H1 (cell line): ENCODE measurements around the gene PRKCA. TPM values are rescaled to one million over a fixed set of nuclear protein-coding genes. Genes with fewer than 3 reads are reported as not detected.

Experiments used
- CTCF ChIA-PET: fragments of 300-600 bp; sonication (Branson Sonifier 250); formaldehyde crosslinking; loops from one replicate; lab custom pipeline; 2021; ENCODE audit not compliant: partially characterized antibody; lab: Charles Lee
- POLR2A ChIA-PET: fragments of 300-600 bp; sonication (Branson Sonifier 250); formaldehyde crosslinking; loops from one replicate; lab custom pipeline; 2021; ENCODE audit warnings: inconsistent platforms; ENCODE audit not compliant: partially characterized antibody; lab: Charles Lee
- DNase-seq, 2 experiments: peaks; one replicate each; pipeline versions ENCODE4 v3.0.0 to v3.0.0-alpha.2; 2010 to 2022; ENCODE audit warnings: low spot score in 2 of 2, low read depth in 1 of 2, mixed read lengths in 1 of 2
- FAIRE-seq: peaks from 2 replicates; lab custom pipeline; 2011; peaks lifted over from hg19 to GRCh38; lab: Jason Lieb, UNC
- H2AFZ ChIP-seq: 2 replicates; pipeline ENCODE4 v1.8.1; 2012; ENCODE audit warnings: low read length, inconsistent platforms
- H2AK5ac ChIP-seq: 2 replicates; pipeline ENCODE4 v1.6.1; 2013; ENCODE audit warnings: low read depth, low read length
- H2BK120ac ChIP-seq: replicated peaks from 2 replicates; pipeline ENCODE3; 2013; ENCODE audit warnings: low read depth, low read length, inconsistent platforms
- H2BK12ac ChIP-seq: 2 replicates; pipeline ENCODE4 v1.6.1; 2013; ENCODE audit warnings: low read depth, low read length
- H2BK15ac ChIP-seq: 2 replicates; pipeline ENCODE4 v1.6.1; 2013; ENCODE audit warnings: low read length
- H2BK20ac ChIP-seq: 2 replicates; pipeline ENCODE4 v1.6.1; 2013; ENCODE audit warnings: low read length
- H2BK5ac ChIP-seq: 2 replicates; pipeline ENCODE4 v1.6.1; 2013; ENCODE audit warnings: low read depth, low read length
- H3K14ac ChIP-seq: 2 replicates; pipeline ENCODE4 v1.6.1; 2013; ENCODE audit warnings: inconsistent platforms; ENCODE audit not compliant: insufficient read length
- H3K18ac ChIP-seq: 2 replicates; pipeline ENCODE4 v1.6.1; 2013; ENCODE audit warnings: low read length; ENCODE audit errors: extremely low read depth
- H3K23ac ChIP-seq: 2 replicates; pipeline ENCODE4 v1.6.1; 2013; ENCODE audit warnings: inconsistent platforms; ENCODE audit not compliant: insufficient read length
- H3K23me2 ChIP-seq: 2 replicates; pipeline ENCODE4 v1.6.1; 2013; ENCODE audit warnings: low read depth, low read length
- H3K27ac ChIP-seq: 2 replicates; pipeline ENCODE4 v1.6.1; 2011; ENCODE audit warnings: low read depth, low read length, inconsistent platforms
- H3K27me3 ChIP-seq, 4 experiments: replicated peaks in 1 of 4; 1 replicate in 1 of 4; 2 replicates in 3 of 4; pipeline versions ENCODE4 v1.6.1 to v1.8.1; 2011 to 2013; ENCODE audit warnings: low read length in 3 of 4, mild to moderate bottlenecking in 3 of 4, inconsistent platforms in 2 of 4, mixed read lengths in 2 of 4, moderate library complexity in 1 of 4; ENCODE audit not compliant: control insufficient read depth in 3 of 4, insufficient read depth in 3 of 4; ENCODE audit errors: extremely low read depth in 1 of 4
- H3K36me3 ChIP-seq, 4 experiments: 2 replicates each; pipeline versions ENCODE4 v1.6.1 to v1.8.1; 2011 to 2013; ENCODE audit warnings: mild to moderate bottlenecking in 4 of 4, low read length in 3 of 4, moderate library complexity in 2 of 4, control low read depth in 1 of 4, inconsistent platforms in 1 of 4; ENCODE audit not compliant: insufficient read depth in 4 of 4, control insufficient read depth in 2 of 4
- H3K4ac ChIP-seq: replicated peaks from 2 replicates; pipeline ENCODE3; 2013; ENCODE audit warnings: low read length, low read depth, mixed read lengths, inconsistent platforms; ENCODE audit not compliant: insufficient read length
- H3K4me1 ChIP-seq, 4 experiments: replicated peaks in 1 of 4; 1 replicate in 1 of 4; 2 replicates in 3 of 4; pipeline versions ENCODE4 v1.6.1 to v1.8.1; 2011 to 2013; ENCODE audit warnings: low read length in 3 of 4, inconsistent platforms in 2 of 4, mixed read lengths in 1 of 4; ENCODE audit not compliant: insufficient read depth in 4 of 4, control insufficient read depth in 3 of 4
- H3K4me2 ChIP-seq, 2 experiments: 2 replicates each; pipeline versions ENCODE4 v1.6.1 to v1.8.1; 2011 to 2013; ENCODE audit warnings: low read depth in 2 of 2, low read length in 2 of 2, control low read depth in 1 of 2, inconsistent platforms in 1 of 2, mild to moderate bottlenecking in 1 of 2; ENCODE audit not compliant: insufficient read depth in 1 of 2
- H3K4me3 ChIP-seq, 4 experiments: fragments of 200-600, 300-600 bp in 1 of 4; sonication (generic), shearing (Covaris generic), sonication (Bioruptor Twin) in 1 of 4; 2 replicates each; pipeline versions ENCODE4 v1.5.1 to v1.8.1; 2011 to 2016; ENCODE audit warnings: low read length in 4 of 4, low read depth in 3 of 4, control low read depth in 2 of 4, inconsistent platforms in 2 of 4, mild to moderate bottlenecking in 2 of 4, mixed read lengths in 1 of 4, moderate library complexity in 1 of 4; ENCODE audit not compliant: insufficient read depth in 2 of 4; ENCODE audit errors: extremely low read depth in 1 of 4
- H3K56ac ChIP-seq: replicated peaks from 2 replicates; pipeline ENCODE3; 2013; ENCODE audit warnings: low read depth, mild to moderate bottlenecking, mixed read lengths, low read length, inconsistent platforms; ENCODE audit not compliant: insufficient read length
- H3K79me1 ChIP-seq: 2 replicates; pipeline ENCODE4 v1.6.1; 2013; ENCODE audit warnings: low read depth, low read length, control low read depth
- H3K79me2 ChIP-seq, 2 experiments: 2 replicates each; pipeline versions ENCODE4 v1.6.1 to v1.8.1; 2012 to 2013; ENCODE audit warnings: low read length in 2 of 2, mild to moderate bottlenecking in 2 of 2, inconsistent platforms in 1 of 2; ENCODE audit not compliant: insufficient read depth in 2 of 2, control insufficient read depth in 1 of 2
- H3K9ac ChIP-seq, 4 experiments: replicated peaks in 1 of 4; 1 replicate in 1 of 4; 2 replicates in 3 of 4; pipeline versions ENCODE4 v1.6.1 to v1.8.1; 2011 to 2013; ENCODE audit warnings: low read depth in 3 of 4, low read length in 3 of 4, control low read depth in 2 of 4, mild to moderate bottlenecking in 2 of 4, moderate library complexity in 2 of 4, inconsistent platforms in 1 of 4; ENCODE audit errors: extremely low read depth in 1 of 4
- H3K9me3 ChIP-seq, 2 experiments: 2 replicates each; pipeline versions ENCODE4 v1.6.1 to v1.8.1; 2012 to 2013; ENCODE audit warnings: mild to moderate bottlenecking in 2 of 2, moderate library complexity in 2 of 2, control low read depth in 1 of 2, inconsistent platforms in 1 of 2, low read depth in 1 of 2, low read length in 1 of 2, mixed read lengths in 1 of 2; ENCODE audit not compliant: insufficient read depth in 2 of 2
- H4K20me1 ChIP-seq, 2 experiments: replicated peaks in 1 of 2; 2 replicates each; pipeline versions ENCODE3 to v1.8.1; 2011 to 2013; ENCODE audit warnings: inconsistent platforms in 2 of 2, low read length in 2 of 2, mild to moderate bottlenecking in 1 of 2; ENCODE audit not compliant: insufficient read depth in 2 of 2, control insufficient read depth in 1 of 2
- H4K5ac ChIP-seq: 2 replicates; pipeline ENCODE4 v1.6.1; 2013; ENCODE audit warnings: low read length, low read depth, mixed read lengths, inconsistent platforms; ENCODE audit not compliant: insufficient read length
- H4K8ac ChIP-seq: 2 replicates; pipeline ENCODE4 v1.8.0; 2013; ENCODE audit warnings: mild to moderate bottlenecking, moderate library complexity, low read length, inconsistent platforms; ENCODE audit not compliant: insufficient read depth; ENCODE audit errors: extremely low read depth
- H4K91ac ChIP-seq: replicated peaks from 2 replicates; pipeline ENCODE3; 2013; ENCODE audit warnings: low read length, mixed read lengths, inconsistent platforms; ENCODE audit not compliant: insufficient read length
- ASH2L ChIP-seq: fragments of 200-600, 300-600 bp; sonication (generic); IDR thresholded peaks from one replicate; pipeline ENCODE4 v1.7.1; 2017; ENCODE audit warnings: low read length
- CBX5 ChIP-seq: fragments of 300-800, 300-1000 bp; sonication (generic); IDR thresholded peaks from 2 replicates; pipeline ENCODE4 v1.7.1; 2016; ENCODE audit warnings: antibody characterized with exemption, low read length, low read depth
- GABPA ChIP-seq: IDR thresholded peaks from 2 replicates; pipeline ENCODE4 v1.6.1; 2011; ENCODE audit warnings: mild to moderate bottlenecking, low read length, moderate library complexity, borderline replicate concordance; ENCODE audit not compliant: insufficient read depth
- KDM1A ChIP-seq: fragments of 200-600, 300-600 bp; sonication (generic); IDR thresholded peaks from 2 replicates; pipeline ENCODE4 v1.7.1; 2016; ENCODE audit warnings: mild to moderate bottlenecking, low read length, borderline replicate concordance
- KDM4A ChIP-seq: IDR thresholded peaks from one replicate; pipeline ENCODE4 v1.7.1; 2012; ENCODE audit warnings: low read depth, mild to moderate bottlenecking, moderate library complexity, low read length, inconsistent platforms; ENCODE audit not compliant: severe bottlenecking
- POLR2A ChIP-seq, 2 experiments: IDR thresholded peaks; 1 replicate in 1 of 2; 2 replicates in 1 of 2; pipeline ENCODE4 v1.6.1; 2011; ENCODE audit warnings: low read depth in 2 of 2, low read length in 2 of 2, mild to moderate bottlenecking in 2 of 2; ENCODE audit errors: control extremely low read depth in 1 of 2
- RAD21 ChIP-seq, 2 experiments: IDR thresholded peaks in 1 of 2; conservative IDR thresholded peaks in 1 of 2; 2 replicates each; pipeline ENCODE4 v1.6.1; 2011; ENCODE audit warnings: low read depth in 2 of 2, low read length in 2 of 2, improper control_type of control experiment in 1 of 2, inconsistent platforms in 1 of 2, mild to moderate bottlenecking in 1 of 2, moderate library complexity in 1 of 2
- SIX5 ChIP-seq: IDR thresholded peaks from 2 replicates; pipeline ENCODE4 v1.6.1; 2011; ENCODE audit warnings: mild to moderate bottlenecking, low read depth, low read length
- SUZ12 ChIP-seq: fragments of 200-600 bp; sonication (generic); IDR thresholded peaks from 2 replicates; pipeline ENCODE4 v1.6.1; 2012; ENCODE audit warnings: mild to moderate bottlenecking, inconsistent platforms, low read length, moderate library complexity, mixed read lengths
- TAF1 ChIP-seq: IDR thresholded peaks from 2 replicates; pipeline ENCODE4 v1.6.1; 2011; ENCODE audit warnings: mild to moderate bottlenecking, low read depth, low read length
- TBP ChIP-seq: IDR thresholded peaks from 2 replicates; pipeline ENCODE4 v1.6.1; 2011; ENCODE audit warnings: low read depth, low read length, improper control_type of control experiment
- YY1 ChIP-seq: IDR thresholded peaks from 2 replicates; pipeline ENCODE4 v1.6.1; 2011; ENCODE audit warnings: low read depth, mild to moderate bottlenecking, low read length
- ZNF274 ChIP-seq: IDR thresholded peaks from 2 replicates; pipeline ENCODE4 v1.7.0; 2012; ENCODE audit warnings: low read length, borderline replicate concordance; ENCODE audit errors: extremely low read depth
- WGBS, 2 experiments: shearing (Covaris generic) in 1 of 2; methylation state at CpG; one replicate each; pipeline versions ENCODE4 v1.1.6 to v1.1.7; 2013 to 2015; ENCODE audit warnings: low lambda C conversion rate in 2 of 2, mixed read lengths in 2 of 2, inconsistent platforms in 1 of 2, low coverage in 1 of 2, missing lambda C conversion rate in 1 of 2; ENCODE audit not compliant: insufficient replicate concordance in 2 of 2, insufficient coverage in 1 of 2, insufficient read length in 1 of 2; ENCODE audit errors: extremely low coverage in 1 of 2, missing lambda C conversion rate in 1 of 2; 5-methylcytosine and 5-hydroxymethylcytosine counted together
- polyA plus RNA-seq, 7 experiments: library from polyadenylated mRNA; depleted of rRNA in 3 of 7; stranded (reverse) in 5 of 7; unstranded in 2 of 7; fragments of >200 nt in 5 of 7; fragments of 200-250 nt in 2 of 7; gene quantifications; 1 replicate in 5 of 7; 2 replicates in 1 of 7; 4 replicates in 1 of 7; pipeline versions ENCODE4 v1.2.1 to v1.2.3, GENCODE V29; 2011 to 2013; ENCODE audit warnings: missing spikeins in 2 of 7, mixed read lengths in 2 of 7
- total RNA-seq: library from RNA; stranded (reverse); fragmentation: NEBNext Ultra II Directional; extraction: Animal tissue kit (Norgen Biotek cat#: 25700); gene quantifications from 2 replicates; pipeline ENCODE4 v1.2.1, GENCODE V29; 2021

PRKCA gene
- total and polyA plus RNA-seq, 2 of the 8 experiments (the other 6 are each of a cell fraction or from before 2014, with no cell fraction given): 5.8 to 17.8 TPM

DNA sequence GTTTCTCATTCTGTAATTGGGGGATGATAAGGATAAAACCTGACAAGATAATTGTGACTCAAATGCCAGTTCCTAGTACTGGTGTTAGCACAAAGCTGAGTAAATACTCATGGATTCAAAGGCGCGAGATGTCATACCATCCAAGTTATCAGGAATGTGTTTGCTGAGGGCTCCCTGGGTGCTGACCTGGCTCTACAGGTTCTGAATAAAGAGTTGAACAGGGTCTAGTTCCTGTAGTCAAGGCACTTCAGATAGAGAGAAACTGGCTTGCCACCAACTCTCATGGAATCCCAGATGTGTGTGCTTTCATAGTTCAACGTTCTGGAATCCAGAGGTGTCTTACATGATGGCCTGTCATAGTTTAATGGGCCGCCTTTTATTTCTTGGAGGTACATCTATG lies 141.6 kb downstream of the PRKCA start:
- no peak overlapping the region for H3K23ac ChIP-seq
- WGBS, 2 experiments: 92% methylated on average over 4 of the region's 4 CpGs; no CpG with 5 or more reads in 1 of the 2 experiments
- TF ChIP-seq GABPA: no peak
- TF ChIP-seq SUZ12: no peak
- TF ChIP-seq KDM4A: no peak
- TF ChIP-seq SIX5: no peak
- TF ChIP-seq POLR2A (IDR thresholded peaks at IDR 0.05; ENCODE audit: control extremely low read depth in 1 of 2, low read depth in 2 of 2, low read length in 2 of 2): no peak
- TF ChIP-seq TBP: no peak
- TF ChIP-seq YY1: no peak
- TF ChIP-seq CBX5: no peak
- TF ChIP-seq ASH2L: no peak
- TF ChIP-seq KDM1A: no peak
- TF ChIP-seq RAD21 (IDR thresholded peaks at IDR 0.05 in 1 of 2, conservative IDR thresholded peaks at IDR 0.05 in 1 of 2; ENCODE audit: low read depth in 2 of 2, low read length in 2 of 2): no peak
- TF ChIP-seq ZNF274: no peak
- TF ChIP-seq TAF1: no peak
- H2BK120ac ChIP-seq: no peak overlapping the region
- no peak overlapping the region for H2BK5ac ChIP-seq
- H4K20me1 ChIP-seq: no peaks in the 10 kb centered on the region
- H2BK15ac ChIP-seq: no peak overlapping the region
- no peak overlapping the region; the same call in 1 of the 2 replicates for H2AK5ac ChIP-seq
- no peak overlapping the region for H3K4me2 ChIP-seq
- no peak overlapping the region for H4K91ac ChIP-seq
- no peak overlapping the region for H3K27ac ChIP-seq
- no peaks in the 10 kb centered on the region for H3K36me3 ChIP-seq
- peaks cover 0 to 3% of the 10 kb centered on the region in 2 experiments; a peak in 2 of 4 replicates for H3K79me2 ChIP-seq
- ChIA-PET CTCF (interaction anchor here (1.3 kb wide), 1 partner anchor 121 kb away, joined by 4 read pairs; no protein-coding TSS in a partner anchor), POLR2A (no interaction called here)
- H3K9me3 ChIP-seq: no peaks in the 10 kb centered on the region
- no peaks in the 10 kb centered on the region; the same call in 1 of the 2 replicates for H3K23me2 ChIP-seq
- H3K14ac ChIP-seq: no peak overlapping the region
- no peak overlapping the region for H2BK12ac ChIP-seq
- peaks cover 2 to 5% (median 3%) of the 10 kb centered on the region in 4 experiments; a peak in 6 of 7 replicates for H3K4me1 ChIP-seq
- no peak overlapping the region for H2AFZ ChIP-seq
- H3K4me3 ChIP-seq: no peak overlapping the region
- H4K8ac ChIP-seq: no peak overlapping the region
- H4K5ac ChIP-seq: no peak overlapping the region
- H2BK20ac ChIP-seq: no peak overlapping the region
- H3K79me1 ChIP-seq: no peaks in the 10 kb centered on the region
- no peak overlapping the region for H3K56ac ChIP-seq
- FAIRE-seq (no peak), DNase-seq (no peak)
- H3K4ac ChIP-seq: no peak overlapping the region
- no peak overlapping the region for H3K9ac ChIP-seq
- no peaks in the 10 kb centered on the region for H3K27me3 ChIP-seq
- no peak overlapping the region for H3K18ac ChIP-seq
